Adrenal gland (tissue), 5 donors: ENCODE results near the gene ABCC5.

Experiments
- CTCF ChIP-seq, 6 experiments: fragments of 450-650 bp in 4 of 6; fragments of 200-600 bp in 2 of 6; sonication (generic) in 1 of 6; IDR thresholded peaks; 1 replicate in 5 of 6; 2 replicates in 1 of 6; pipeline versions ENCODE4 v1.5.1 to v1.8.0; 2016 to 2021; ENCODE audit warnings: antibody characterized with exemption in 6 of 6, mild to moderate bottlenecking in 2 of 6, moderate library complexity in 1 of 6
- POLR2A ChIP-seq, 2 donors: fragments of 450-650 bp; IDR thresholded peaks; one replicate each; pipeline ENCODE4 v1.6.1; 2017; ENCODE audit warnings: antibody characterized with exemption in 2 of 2, mild to moderate bottlenecking in 2 of 2, moderate library complexity in 1 of 2
- donor health status: DM: no; HTN: no; CAD: no.

- no peak for TF ChIP-seq CTCF (IDR thresholded peaks at IDR 0.05)
- no peak for TF ChIP-seq POLR2A (IDR thresholded peaks at IDR 0.05)
Observed at GRCh38 chr3:183931881-183932280, 85.8 kb downstream of the ABCC5 start.
